Measurements from ENCODE around the gene ZFHX2. TPM values are rescaled to one million over a fixed set of nuclear protein-coding genes. Genes with fewer than 3 reads are reported as not detected.

Gene ZFHX2
- total RNA-seq, 1 donor from 2014 or later = 27.3 TPM

GRCh38 chr14:23544511-23545447 is 6.8 kb downstream of the ZFHX2 start:
- Mint-ChIP-seq H3K4me3 (ENCODE audit: unreplicated experiment) (peak overlapping the region; percentile 61), H3K36me3 (ENCODE audit: low read depth, unreplicated experiment) (peaks cover 9% of the 10 kb centered on the region), H3K9me3 (ENCODE audit: unreplicated experiment) (peaks cover 2% of the 10 kb centered on the region), H3K27ac (ENCODE audit: unreplicated experiment) (peak overlapping the region; percentile 34), H3K4me1 (ENCODE audit: low read depth, unreplicated experiment) (peaks cover 21% of the 10 kb centered on the region), H3K27me3 (ENCODE audit: low read depth, unreplicated experiment) (no peaks in the 10 kb centered on the region)
- H3K79me2 ChIP-seq (ENCODE audit: insufficient read depth, low read length) = no peaks in the 10 kb centered on the region
- no peak for DNase-seq (ENCODE audit: low read depth)
- TF ChIP-seq EZH2 (IDR thresholded peaks at IDR 0.05; ENCODE audit: insufficient read depth, low read length) = no peak
- no peak for TF ChIP-seq CTCF (IDR thresholded peaks at IDR 0.05; ENCODE audit: insufficient read depth, low read depth, low read length)
- H3K9ac ChIP-seq (ENCODE audit: low read length) = no peak overlapping the region
- peak overlapping the region; percentile 56 for H2AFZ ChIP-seq (ENCODE audit: low read depth, low read length)
- no peaks in the 10 kb centered on the region for H4K20me1 ChIP-seq (ENCODE audit: insufficient read depth, low read length)
- H3K4me3 ChIP-seq (ENCODE audit: insufficient read depth, low read depth, low read length) = no peak overlapping the region
- no peaks in the 10 kb centered on the region for H3K36me3 ChIP-seq (ENCODE audit: insufficient read depth, low read length)
- H3K27me3 ChIP-seq (ENCODE audit: insufficient read depth, low read length) = no peaks in the 10 kb centered on the region
- H3K4me1 ChIP-seq (ENCODE audit: insufficient read depth, low read length) = peaks cover 11% of the 10 kb centered on the region
- peak overlapping the region; percentile 58 for H3K4me2 ChIP-seq (ENCODE audit: low read length)
- no peak overlapping the region for H3K27ac ChIP-seq (ENCODE audit: low read depth, low read length)
- no peaks in the 10 kb centered on the region for H3K9me3 ChIP-seq (ENCODE audit: insufficient read depth, low read depth, low read length)
- no peak for FAIRE-seq

- H3K4me3 ChIP-seq (ENCODE audit: insufficient read depth, low read depth, low read length) = no peak overlapping the region
- Mint-ChIP-seq H3K4me3 (ENCODE audit: unreplicated experiment) (peak overlapping the region; percentile 8), H3K36me3 (ENCODE audit: low read depth, unreplicated experiment) (peaks cover 9% of the 10 kb centered on the region), H3K27ac (ENCODE audit: unreplicated experiment) (no peak overlapping the region), H3K9me3 (ENCODE audit: unreplicated experiment) (peaks cover 2% of the 10 kb centered on the region), H3K27me3 (ENCODE audit: low read depth, unreplicated experiment) (no peaks in the 10 kb centered on the region), H3K4me1 (ENCODE audit: low read depth, unreplicated experiment) (peaks cover 35% of the 10 kb centered on the region)
- no peak overlapping the region for H3K27ac ChIP-seq (ENCODE audit: low read depth, low read length)
- TF ChIP-seq EZH2 (IDR thresholded peaks at IDR 0.05; ENCODE audit: insufficient read depth, low read length) (no peak), CTCF (IDR thresholded peaks at IDR 0.05; ENCODE audit: insufficient read depth, low read depth, low read length) (no peak)
- no peak for DNase-seq (ENCODE audit: low read depth)
- H4K20me1 ChIP-seq (ENCODE audit: insufficient read depth, low read length) = no peaks in the 10 kb centered on the region
- FAIRE-seq = no peak
- no peak overlapping the region for H2AFZ ChIP-seq (ENCODE audit: low read depth, low read length)
- no peaks in the 10 kb centered on the region for H3K9me3 ChIP-seq (ENCODE audit: insufficient read depth, low read depth, low read length)
- H3K4me2 ChIP-seq (ENCODE audit: low read length) = no peak overlapping the region
- H3K79me2 ChIP-seq (ENCODE audit: insufficient read depth, low read length) = no peaks in the 10 kb centered on the region
- H3K27me3 ChIP-seq (ENCODE audit: insufficient read depth, low read length) = no peaks in the 10 kb centered on the region
- H3K9ac ChIP-seq (ENCODE audit: low read length) = no peak overlapping the region
- H3K36me3 ChIP-seq (ENCODE audit: insufficient read depth, low read length) = no peaks in the 10 kb centered on the region
- H3K4me1 ChIP-seq (ENCODE audit: insufficient read depth, low read length) = peaks cover 8% of the 10 kb centered on the region
Observed at GRCh38 chr14:23543403-23543802, 8.2 kb downstream of the ZFHX2 start.

DNA sequence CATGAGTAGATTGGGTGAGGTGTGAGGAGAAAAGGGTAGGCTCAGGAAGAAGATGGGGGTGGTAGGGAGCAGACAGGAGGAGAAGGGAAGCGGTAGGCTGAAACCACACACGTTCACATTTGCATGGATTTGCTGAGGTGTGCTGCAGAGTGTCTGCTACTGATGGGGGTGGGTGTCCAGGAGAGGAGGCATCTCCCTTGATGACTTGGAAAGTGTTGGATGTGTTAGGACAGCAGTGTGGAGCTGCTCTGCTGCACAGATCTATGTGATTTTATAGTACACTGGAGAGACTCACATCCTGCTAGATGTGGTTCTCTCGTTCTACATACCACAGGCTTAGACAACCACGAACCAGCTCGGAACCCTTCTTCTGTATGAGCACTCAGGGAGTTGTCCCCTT is 9.3 kb downstream of the ZFHX2 start:
- no peak overlapping the region for H3K9ac ChIP-seq (ENCODE audit: low read length)
- H3K36me3 ChIP-seq (ENCODE audit: insufficient read depth, low read length) = no peaks in the 10 kb centered on the region
- no peak for DNase-seq (ENCODE audit: low read depth)
- H3K4me3 Mint-ChIP-seq (ENCODE audit: unreplicated experiment) = no peak overlapping the region
- H3K27me3 Mint-ChIP-seq (ENCODE audit: low read depth, unreplicated experiment) = no peaks in the 10 kb centered on the region
- H3K36me3 Mint-ChIP-seq (ENCODE audit: low read depth, unreplicated experiment) = peaks cover 9% of the 10 kb centered on the region
- no peak overlapping the region for H3K27ac ChIP-seq (ENCODE audit: low read depth, low read length)
- no peak overlapping the region for H3K4me3 ChIP-seq (ENCODE audit: insufficient read depth, low read depth, low read length)
- TF ChIP-seq EZH2 (IDR thresholded peaks at IDR 0.05; ENCODE audit: insufficient read depth, low read length) (no peak), CTCF (IDR thresholded peaks at IDR 0.05; ENCODE audit: insufficient read depth, low read depth, low read length) (no peak)
- H3K9me3 ChIP-seq (ENCODE audit: insufficient read depth, low read depth, low read length) = no peaks in the 10 kb centered on the region
- no peaks in the 10 kb centered on the region for H4K20me1 ChIP-seq (ENCODE audit: insufficient read depth, low read length)
- H3K4me1 ChIP-seq (ENCODE audit: insufficient read depth, low read length) = peaks cover 3% of the 10 kb centered on the region
- no peak overlapping the region for H2AFZ ChIP-seq (ENCODE audit: low read depth, low read length)
- peaks cover 41% of the 10 kb centered on the region for H3K4me1 Mint-ChIP-seq (ENCODE audit: low read depth, unreplicated experiment)
- H3K4me2 ChIP-seq (ENCODE audit: low read length) = no peak overlapping the region
- no peak for FAIRE-seq
- peaks cover 2% of the 10 kb centered on the region for H3K9me3 Mint-ChIP-seq (ENCODE audit: unreplicated experiment)
- H3K27ac Mint-ChIP-seq (ENCODE audit: unreplicated experiment) = no peak overlapping the region
- H3K27me3 ChIP-seq (ENCODE audit: insufficient read depth, low read length) = no peaks in the 10 kb centered on the region
- H3K79me2 ChIP-seq (ENCODE audit: insufficient read depth, low read length) = no peaks in the 10 kb centered on the region

Data from astrocyte (in vitro differentiated cells and primary cell).